Effector memory CD8-positive, alpha-beta T cell (primary cell): Measurements from ENCODE around the gene ERFL.

Experiments
- ATAC-seq: fragments of 150-1000 bp; cut with Tn5 transposase; replicated peaks from 2 replicates; pipeline ENCODE4 v1.10.0; 2021; ENCODE audit warnings: mild to moderate bottlenecking, moderate library complexity
- DNase-seq, 3 experiments: peaks; one replicate each; pipeline ENCODE4 v3.0.0; 2021
- H3K27ac Mint-ChIP-seq, 2 donors: one replicate each; pipeline ENCODE4 v1.8.0; 2022; ENCODE audit warnings: mild to moderate bottlenecking in 2 of 2, mixed read lengths in 2 of 2, moderate library complexity in 2 of 2
- H3K27me3 Mint-ChIP-seq, 2 donors: one replicate each; pipeline ENCODE4 v1.8.0; 2022; ENCODE audit warnings: mixed read lengths in 2 of 2
- H3K36me3 Mint-ChIP-seq: one replicate; pipeline ENCODE4 v1.8.0; 2022; ENCODE audit warnings: mild to moderate bottlenecking, moderate library complexity, mixed read lengths; ENCODE audit not compliant: insufficient read depth
- H3K4me1 Mint-ChIP-seq, 2 donors: one replicate each; pipeline ENCODE4 v1.8.0; 2022; ENCODE audit warnings: low read depth in 2 of 2, mixed read lengths in 2 of 2
- H3K4me3 Mint-ChIP-seq, 2 donors: one replicate each; pipeline ENCODE4 v1.8.0; 2022; ENCODE audit warnings: mild to moderate bottlenecking in 2 of 2, mixed read lengths in 2 of 2, moderate library complexity in 2 of 2
- H3K9me3 Mint-ChIP-seq, 2 donors: one replicate each; pipeline ENCODE4 v1.8.0; 2022; ENCODE audit warnings: mixed read lengths in 2 of 2

The ERFL gene

DNA sequence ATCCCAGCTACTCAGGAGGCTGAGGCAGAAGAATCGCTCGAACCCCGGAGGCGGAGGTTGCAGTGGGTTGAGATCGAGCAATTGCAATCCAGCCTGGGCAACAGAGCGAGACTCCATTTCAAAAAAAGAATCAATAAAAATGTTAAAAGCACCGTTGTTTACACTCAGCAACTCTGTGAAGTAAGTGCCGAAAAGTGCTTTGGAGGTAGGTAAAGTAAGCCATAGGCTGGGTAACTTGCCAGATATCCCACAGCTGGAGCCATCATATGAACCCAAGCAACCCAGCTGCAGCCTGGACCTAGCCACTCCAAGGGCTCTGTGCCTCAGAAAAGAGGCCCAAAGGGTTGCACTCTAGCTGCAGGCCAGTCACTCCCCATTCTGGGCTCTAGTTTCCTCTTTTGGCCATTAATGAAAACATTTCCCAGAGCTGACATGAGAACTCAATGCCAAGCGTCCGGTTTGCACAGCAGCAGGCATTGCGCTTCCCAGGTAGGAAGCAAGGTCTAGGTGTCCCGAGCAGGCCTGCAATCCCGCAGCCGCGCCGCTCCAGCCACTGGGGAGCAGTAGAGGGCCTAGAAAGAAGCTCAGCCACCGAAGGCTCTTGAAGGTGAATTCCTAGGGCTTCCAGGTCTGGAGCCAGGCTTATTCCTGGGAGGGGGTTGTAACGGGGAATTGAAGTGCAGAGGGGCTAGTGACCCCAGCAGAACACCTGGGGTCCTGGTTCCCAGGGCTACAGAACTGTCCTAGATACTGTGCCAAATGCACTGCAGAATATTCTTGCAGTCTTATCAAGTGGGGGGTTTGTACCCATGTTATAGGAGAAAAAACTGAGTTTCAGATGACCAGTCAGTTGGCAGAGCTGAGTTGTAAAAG, 55.2 kb downstream of the ERFL start:
- DNase-seq (peak; percentile 52 to 69 (median 57)), ATAC-seq (no peak)
- Mint-ChIP-seq H3K36me3 (peaks cover 47% of the 10 kb centered on the region), H3K4me3 (peak overlapping the region; percentile 85 to 90), H3K27ac (peak overlapping the region; percentile 98 to 99), H3K27me3 (no peaks in the 10 kb centered on the region), H3K9me3 (no peaks in the 10 kb centered on the region), H3K4me1 (peaks cover 47 to 51% of the 10 kb centered on the region in 2 donors)

DNA sequence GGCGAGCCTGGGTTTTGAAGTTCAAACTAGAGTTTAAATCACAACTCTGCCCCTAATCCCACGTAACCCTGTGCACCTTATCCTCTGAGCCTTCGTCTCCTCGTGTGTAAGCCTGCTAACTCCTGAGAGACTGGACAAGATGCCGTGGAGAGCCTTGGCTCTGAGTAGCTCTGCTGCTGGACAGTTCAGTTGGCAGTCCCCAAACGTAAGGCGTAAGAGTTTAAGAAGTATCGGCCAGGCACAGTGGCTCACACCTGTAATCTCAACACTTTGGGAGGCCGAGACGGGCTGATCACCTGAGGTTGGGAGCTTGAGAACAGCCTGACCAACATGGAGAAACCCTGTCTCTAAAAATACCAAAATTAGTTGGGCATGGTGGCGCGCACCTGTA, 55.9 kb downstream of the ERFL start:
- ATAC-seq (no peak), DNase-seq (no peak)
- Mint-ChIP-seq H3K4me1 (peaks cover 49% of the 10 kb centered on the region in 2 donors), H3K4me3 (peak overlapping the region; percentile 85 to 90), H3K27me3 (no peaks in the 10 kb centered on the region), H3K36me3 (peaks cover 51% of the 10 kb centered on the region), H3K27ac (peak overlapping the region; percentile 98 to 99), H3K9me3 (no peaks in the 10 kb centered on the region)

DNA sequence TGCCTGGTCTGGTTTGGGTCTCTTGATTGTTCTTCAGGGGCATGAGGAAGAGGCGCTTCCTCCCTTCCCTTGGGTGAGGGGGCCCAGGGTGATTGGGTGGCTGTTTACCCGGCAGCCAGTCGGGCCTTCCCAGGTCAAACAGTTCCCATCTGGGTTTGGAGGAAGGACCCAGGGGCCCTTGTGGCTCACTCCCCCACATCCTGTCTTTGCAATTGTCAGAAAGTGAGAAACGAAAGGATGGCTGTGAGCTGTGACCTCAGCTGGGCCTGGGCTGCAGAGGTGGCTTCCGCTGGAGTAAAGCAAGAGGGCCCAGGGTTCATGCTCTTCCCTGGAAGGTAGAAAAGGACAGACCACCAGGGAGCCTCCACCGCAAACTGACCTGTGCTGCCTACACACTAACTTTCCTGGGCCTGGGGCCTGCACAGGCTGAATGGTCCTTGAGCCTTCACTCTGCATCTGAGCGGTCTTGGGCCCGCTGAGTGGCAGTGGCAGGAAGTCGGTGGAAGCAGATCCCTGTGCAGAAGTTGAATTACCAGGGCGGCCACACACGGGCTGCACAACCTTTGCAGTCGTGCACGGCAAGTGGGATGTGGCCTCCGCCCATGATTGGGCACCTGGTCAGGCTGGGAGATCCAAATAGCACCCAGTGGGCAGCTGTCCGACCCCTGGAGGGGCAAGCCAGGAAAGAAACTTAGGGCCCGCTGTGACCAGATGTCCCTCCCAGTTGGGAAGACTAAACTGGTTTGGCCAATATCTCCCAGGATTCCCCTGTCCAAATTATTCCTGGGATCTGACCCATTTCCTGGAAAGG, 56.5 kb downstream of the ERFL start:
- H3K4me3 Mint-ChIP-seq, result peak overlapping the region; percentile 85 to 90
- peak overlapping the region; percentile 98 to 99 for H3K27ac Mint-ChIP-seq
- ATAC-seq, result peak; percentile 59
- H3K4me1 Mint-ChIP-seq, result peaks cover 45 to 47% of the 10 kb centered on the region in 2 donors
- no peaks in the 10 kb centered on the region for H3K27me3 Mint-ChIP-seq
- peaks cover 53% of the 10 kb centered on the region for H3K36me3 Mint-ChIP-seq
- H3K9me3 Mint-ChIP-seq, result no peaks in the 10 kb centered on the region
- peak; percentile 61 to 69 (median 64) for DNase-seq

DNA sequence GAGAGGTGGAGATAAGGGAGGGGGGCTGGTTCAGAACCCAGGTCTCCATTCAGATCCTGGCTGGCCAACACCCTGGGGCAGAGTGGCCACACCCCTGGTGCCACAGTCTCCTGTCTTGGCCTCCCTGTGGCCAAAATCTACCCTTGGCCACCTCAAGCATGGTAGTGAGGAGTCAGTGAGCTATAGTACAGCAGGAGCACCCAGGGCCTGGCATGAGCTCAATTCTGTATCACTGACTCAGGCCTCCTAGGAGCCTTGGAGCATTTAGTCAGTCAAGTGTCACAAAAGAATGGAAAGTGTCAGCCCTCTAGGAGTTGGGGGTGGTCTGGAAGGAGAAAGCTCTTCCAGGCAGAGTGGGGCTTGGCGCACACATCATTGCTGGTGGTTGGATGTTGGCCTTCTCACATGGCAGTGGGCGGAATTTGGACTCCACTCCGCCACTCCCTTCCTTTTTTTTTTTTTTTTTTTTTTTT, 57.8 kb downstream of the ERFL start:
- Mint-ChIP-seq H3K9me3 (no peaks in the 10 kb centered on the region), H3K4me1 (peaks cover 43 to 47% of the 10 kb centered on the region in 2 donors), H3K4me3 (peak overlapping the region; percentile 69 to 90), H3K27ac (peak overlapping the region; percentile 98 to 99), H3K36me3 (peaks cover 60% of the 10 kb centered on the region), H3K27me3 (no peaks in the 10 kb centered on the region)
- ATAC-seq (no peak), DNase-seq (no peak)

DNA sequence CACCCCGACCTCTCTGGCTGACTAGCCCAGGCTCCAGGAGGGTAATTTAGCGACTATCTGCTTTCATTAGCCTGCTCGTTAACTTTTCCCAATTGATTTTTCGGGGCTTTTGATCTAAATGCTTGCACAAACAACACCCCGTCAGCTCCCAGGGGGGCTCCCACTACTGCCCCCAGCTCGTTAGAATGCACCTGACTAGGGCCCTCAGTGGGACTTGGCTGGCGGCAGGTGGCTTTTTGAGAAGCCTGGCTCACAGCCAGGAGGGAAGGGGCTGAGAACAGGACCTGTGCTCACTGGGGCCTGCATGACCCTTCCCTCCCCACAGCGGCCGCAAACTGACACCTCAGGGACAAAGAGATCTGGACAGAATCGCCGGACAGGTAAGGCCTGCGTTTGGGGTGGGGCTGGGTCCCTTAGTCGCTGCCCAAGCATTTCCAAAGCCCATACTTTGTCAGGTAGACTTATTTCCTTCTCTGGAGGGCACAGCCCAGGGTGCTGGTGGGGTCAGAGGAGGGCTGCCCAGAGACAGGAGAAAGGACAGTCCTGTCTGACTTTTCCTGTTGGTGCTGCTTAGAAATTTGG, 58.8 kb downstream of the ERFL start:
- H3K9me3 Mint-ChIP-seq, result no peaks in the 10 kb centered on the region
- H3K27me3 Mint-ChIP-seq, result no peaks in the 10 kb centered on the region
- peaks cover 66% of the 10 kb centered on the region for H3K36me3 Mint-ChIP-seq
- DNase-seq (no peak), ATAC-seq (no peak)
- H3K4me3 Mint-ChIP-seq, result peak overlapping the region in 1 of 2 donors; percentile 19
- peak overlapping the region; percentile 98 to 99 for H3K27ac Mint-ChIP-seq
- peaks cover 42 to 49% of the 10 kb centered on the region in 2 donors for H3K4me1 Mint-ChIP-seq

DNA sequence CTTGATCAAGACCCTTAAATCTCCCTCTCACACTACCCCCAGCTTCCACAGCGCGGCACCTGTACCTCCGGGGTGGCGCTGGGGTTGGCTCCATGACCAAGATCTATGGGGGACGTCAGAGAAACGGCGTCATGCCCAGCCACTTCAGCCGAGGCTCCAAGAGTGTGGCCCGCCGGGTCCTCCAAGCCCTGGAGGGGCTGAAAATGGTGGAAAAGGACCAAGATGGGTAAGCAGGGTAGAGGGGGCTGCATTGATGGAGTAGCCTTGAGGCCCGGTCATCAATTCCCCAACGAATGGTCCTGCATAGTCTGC, 59.3 kb downstream of the ERFL start:
- peak overlapping the region in 1 of 2 donors; percentile 47 for H3K4me3 Mint-ChIP-seq
- H3K4me1 Mint-ChIP-seq, result peaks cover 42 to 54% of the 10 kb centered on the region in 2 donors
- H3K36me3 Mint-ChIP-seq, result peaks cover 71% of the 10 kb centered on the region
- H3K27ac Mint-ChIP-seq, result peak overlapping the region; percentile 84 to 92
- no peaks in the 10 kb centered on the region for H3K9me3 Mint-ChIP-seq
- ATAC-seq, result no peak
- no peak for DNase-seq
- no peaks in the 10 kb centered on the region for H3K27me3 Mint-ChIP-seq

DNA sequence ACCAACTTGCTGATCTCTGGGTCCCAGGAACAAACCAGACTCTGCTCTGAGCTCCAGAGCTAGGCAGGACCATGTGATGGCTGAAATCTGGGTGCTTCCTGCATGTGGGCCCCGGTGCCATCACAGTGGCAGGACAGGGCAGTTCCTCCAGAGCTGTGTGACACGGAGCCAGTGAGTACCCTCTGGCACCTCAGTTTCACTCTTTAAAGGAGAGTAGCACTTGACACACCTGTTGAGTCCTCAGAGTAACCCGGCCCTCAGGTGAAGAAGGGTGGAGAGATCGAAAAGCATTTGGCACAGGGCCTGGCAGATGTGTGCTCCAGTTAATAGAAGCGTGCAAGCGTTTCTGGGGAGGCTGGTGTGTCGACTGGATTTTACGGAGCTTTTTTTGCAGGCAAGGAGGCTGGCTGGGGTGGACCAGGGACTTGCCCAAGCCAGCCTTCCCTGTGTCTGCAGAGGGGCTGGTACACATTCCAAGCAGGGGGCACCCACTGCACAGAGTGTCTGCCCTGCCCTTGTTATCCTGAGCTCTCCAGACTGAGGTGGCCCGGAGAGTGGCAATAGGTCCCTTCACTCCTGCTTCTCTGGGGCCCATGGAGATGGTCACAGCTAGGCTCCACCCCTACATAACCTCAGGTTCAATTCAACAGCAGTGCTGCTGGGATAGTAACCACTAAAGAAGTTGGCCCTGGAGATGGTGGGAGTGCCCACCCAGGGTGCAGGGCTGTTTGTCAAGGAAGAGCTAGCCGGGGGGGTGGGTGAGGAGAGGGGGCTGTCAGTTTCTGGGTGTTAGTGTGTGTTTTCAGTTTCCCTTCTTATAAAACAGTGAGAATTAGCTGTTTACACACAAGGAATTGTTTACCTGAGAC, 59.9 kb downstream of the ERFL start:
- H3K9me3 Mint-ChIP-seq, result no peaks in the 10 kb centered on the region
- DNase-seq (no peak), ATAC-seq (no peak)
- peaks cover 44 to 56% of the 10 kb centered on the region in 2 donors for H3K4me1 Mint-ChIP-seq
- no peaks in the 10 kb centered on the region for H3K27me3 Mint-ChIP-seq
- peak overlapping the region in 1 of 2 donors; percentile 47 for H3K4me3 Mint-ChIP-seq
- H3K36me3 Mint-ChIP-seq, result peaks cover 76% of the 10 kb centered on the region
- H3K27ac Mint-ChIP-seq, result peak overlapping the region; percentile 84 to 92

DNA sequence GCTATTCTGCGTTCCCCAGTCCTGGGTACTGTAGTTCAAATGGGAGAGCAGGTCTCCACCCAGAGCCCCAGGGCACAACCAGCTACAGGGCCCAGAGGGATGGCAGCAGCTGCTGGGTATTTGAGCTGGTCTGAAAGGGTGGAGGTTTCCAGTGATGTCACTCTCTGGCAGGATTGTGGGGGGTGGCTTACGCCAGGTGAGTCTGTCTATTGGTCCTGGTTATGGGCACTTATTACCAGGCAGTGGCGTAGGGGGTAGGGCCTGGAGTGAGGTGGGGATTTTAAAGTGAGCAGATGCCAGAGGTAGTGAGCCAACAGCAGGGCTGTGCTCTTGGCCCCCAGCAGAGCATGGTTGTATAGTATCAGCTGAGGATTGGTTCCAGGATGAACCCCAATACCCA, 62.0 kb downstream of the ERFL start:
- Mint-ChIP-seq H3K4me3 (peak overlapping the region in 1 of 2 donors; percentile 25), H3K4me1 (peaks cover 53 to 56% of the 10 kb centered on the region in 2 donors), H3K27ac (peak overlapping the region; percentile 74 to 80), H3K36me3 (peaks cover 85% of the 10 kb centered on the region), H3K9me3 (no peaks in the 10 kb centered on the region), H3K27me3 (no peaks in the 10 kb centered on the region)
- no peak for ATAC-seq
- no peak for DNase-seq

DNA sequence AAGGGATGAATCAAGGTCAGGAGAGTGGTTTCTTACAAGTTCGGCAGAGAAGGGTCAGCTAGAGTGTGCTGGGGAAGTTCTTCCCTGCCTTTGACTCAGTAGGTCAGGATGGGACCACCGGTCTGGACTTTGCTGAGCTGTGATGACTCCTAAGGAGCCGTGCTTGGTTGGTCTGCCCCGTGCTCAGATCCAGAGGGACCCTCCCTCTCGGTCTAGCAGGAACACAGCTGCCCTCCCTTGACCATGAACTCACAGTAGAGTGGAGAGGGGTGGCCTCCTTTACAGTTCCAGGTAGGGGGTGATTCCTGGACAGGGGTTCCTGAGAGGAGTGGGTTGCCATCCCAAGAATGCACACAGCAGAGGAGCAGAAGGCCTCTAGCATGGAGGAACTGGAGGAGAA, 63.9 kb downstream of the ERFL start:
- Mint-ChIP-seq H3K27ac (peak overlapping the region; percentile 81 to 90), H3K9me3 (no peaks in the 10 kb centered on the region), H3K4me3 (peak overlapping the region in 1 of 2 donors; percentile 53), H3K27me3 (no peaks in the 10 kb centered on the region), H3K36me3 (peaks cover 84% of the 10 kb centered on the region), H3K4me1 (peaks cover 54 to 55% of the 10 kb centered on the region in 2 donors)
- ATAC-seq, result no peak
- no peak for DNase-seq

DNA sequence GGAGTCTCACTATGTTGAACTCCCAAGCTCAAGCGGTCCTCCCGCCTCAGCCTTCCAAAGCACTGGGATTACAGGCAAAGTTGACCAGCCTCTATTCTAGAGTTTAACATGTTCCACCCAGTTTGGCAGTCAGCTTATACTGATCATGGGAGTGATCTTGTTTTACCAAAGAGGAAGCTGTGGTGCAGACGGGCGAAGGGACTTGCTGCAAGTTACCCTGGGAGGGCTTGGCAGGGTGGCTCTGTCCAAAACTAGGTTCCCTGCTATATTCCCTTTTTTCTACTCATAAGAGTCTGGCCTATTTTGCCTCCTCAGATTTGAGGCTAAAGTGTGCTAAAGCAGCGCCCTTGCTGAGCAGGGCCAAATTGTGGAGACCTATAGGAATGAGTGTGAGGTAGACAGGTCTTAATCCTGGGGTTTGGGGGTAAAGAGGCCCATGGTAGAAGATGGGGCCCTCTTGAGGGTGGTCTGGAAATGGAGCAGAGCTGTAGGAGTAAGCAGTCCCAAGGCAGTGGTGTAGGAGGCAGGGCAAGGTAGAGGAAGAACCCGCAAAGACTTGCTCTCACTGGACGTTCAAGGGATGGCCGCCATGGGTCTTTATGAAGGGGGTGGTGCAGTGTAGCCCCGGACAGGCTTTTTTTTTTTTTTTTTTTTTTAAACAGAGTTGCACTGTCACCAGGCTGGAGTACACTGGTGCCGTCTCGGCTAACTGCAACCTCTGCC, 64.9 kb downstream of the ERFL start:
- Mint-ChIP-seq H3K36me3 (peaks cover 82% of the 10 kb centered on the region), H3K27me3 (no peaks in the 10 kb centered on the region), H3K9me3 (no peaks in the 10 kb centered on the region), H3K4me3 (peak overlapping the region; percentile 81 to 89), H3K4me1 (peaks cover 48 to 52% of the 10 kb centered on the region in 2 donors), H3K27ac (peak overlapping the region; percentile 81 to 90)
- ATAC-seq (no peak), DNase-seq (no peak)

DNA sequence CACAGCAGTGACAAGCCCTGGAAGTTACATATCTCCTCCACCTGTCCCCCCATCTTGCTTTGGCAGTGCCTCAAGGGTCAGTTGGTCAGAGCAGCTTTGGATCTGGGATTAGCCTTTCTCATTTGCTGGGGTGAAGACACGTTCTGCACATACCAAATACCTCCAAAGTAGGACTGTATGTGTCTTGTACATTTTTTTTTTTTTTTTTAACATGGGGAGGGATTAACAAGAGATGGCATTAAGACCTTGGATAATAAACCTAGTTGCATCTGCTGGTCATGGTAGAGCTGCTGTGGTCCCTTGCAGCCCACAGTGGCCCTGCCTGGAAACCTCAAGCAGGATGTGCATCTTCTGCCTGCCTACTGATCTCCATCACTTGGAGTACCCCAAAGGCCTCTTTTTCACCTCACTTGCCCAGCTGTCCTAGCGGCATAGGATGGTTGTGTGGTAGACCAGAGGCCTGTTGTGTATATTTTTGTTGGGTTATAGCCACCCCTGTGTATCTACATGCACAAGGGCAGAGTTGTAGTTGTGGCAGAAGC, 65.7 kb downstream of the ERFL start:
- no peaks in the 10 kb centered on the region for H3K9me3 Mint-ChIP-seq
- peaks cover 73% of the 10 kb centered on the region for H3K36me3 Mint-ChIP-seq
- no peaks in the 10 kb centered on the region for H3K27me3 Mint-ChIP-seq
- peak overlapping the region in 1 of 2 donors; percentile 81 for H3K27ac Mint-ChIP-seq
- DNase-seq (no peak), ATAC-seq (no peak)
- peaks cover 40 to 45% of the 10 kb centered on the region in 2 donors for H3K4me1 Mint-ChIP-seq
- peak overlapping the region; percentile 81 to 89 for H3K4me3 Mint-ChIP-seq

DNA sequence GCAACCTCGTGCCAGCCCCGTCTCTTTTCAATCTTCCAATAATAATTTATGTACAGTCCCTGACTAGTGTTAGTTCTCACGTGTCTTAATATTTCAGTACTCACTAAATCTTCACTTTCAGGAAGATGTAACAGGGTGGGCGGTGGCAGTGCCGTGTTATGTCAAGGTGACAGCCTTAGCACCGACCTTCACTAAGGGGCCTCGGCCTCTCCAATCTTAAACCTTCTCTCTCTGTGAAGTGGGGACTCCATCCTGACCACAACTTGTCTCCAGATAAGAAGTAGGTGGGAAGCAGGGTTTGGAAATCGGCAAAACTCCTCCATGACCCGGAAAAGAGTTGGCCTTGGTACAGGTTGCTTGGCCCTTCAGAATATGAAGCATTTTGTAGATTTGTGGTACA, 66.4 kb downstream of the ERFL start:
- no peak for DNase-seq
- Mint-ChIP-seq H3K27me3 (no peaks in the 10 kb centered on the region), H3K9me3 (no peaks in the 10 kb centered on the region), H3K4me3 (peak overlapping the region; percentile 81 to 89), H3K4me1 (peaks cover 40 to 45% of the 10 kb centered on the region in 2 donors), H3K36me3 (peaks cover 72% of the 10 kb centered on the region), H3K27ac (peak overlapping the region; percentile 81 to 90)
- ATAC-seq, result no peak
